ENCODE results near the gene RSPH9.

Gene RSPH9

GRCh38 chr6:43670623-43670986 lies 25.8 kb downstream of the RSPH9 start:
- H3K9me3 ChIP-seq (ENCODE audit: control insufficient read depth, low read length) = no peaks in the 10 kb centered on the region
- no peak overlapping the region for H2BK15ac ChIP-seq (ENCODE audit: low read depth, poor library complexity, severe bottlenecking)
- no peak overlapping the region for H3K4ac ChIP-seq (ENCODE audit: low read depth in 1 of 2, low read length in 2 of 2)
- H2BK120ac ChIP-seq (ENCODE audit: low read depth, low read length) = no peak overlapping the region
- no peak for DNase-seq
- no peaks in the 10 kb centered on the region for H3K79me1 ChIP-seq (replicated peaks; ENCODE audit: low read length, poor library complexity, severe bottlenecking)
- no peak overlapping the region for H4K8ac ChIP-seq (ENCODE audit: low read length)
- no peak overlapping the region for H3K4me2 ChIP-seq (ENCODE audit: low read length, poor library complexity, severe bottlenecking)
- H2AFZ ChIP-seq (ENCODE audit: low read depth, low read length) = no peak overlapping the region
- H4K91ac ChIP-seq (ENCODE audit: low read length) = no peak overlapping the region
- H3K9ac ChIP-seq (ENCODE audit: low read length) = no peak overlapping the region
- no peak overlapping the region for H2BK12ac ChIP-seq (ENCODE audit: low read length in 2 of 2)
- no peak overlapping the region for H3K18ac ChIP-seq (ENCODE audit: low read depth in 1 of 2, low read length in 2 of 2)
- H3K27ac ChIP-seq (ENCODE audit: low read length, poor library complexity, severe bottlenecking) = no peak overlapping the region
- no peak overlapping the region for H2BK5ac ChIP-seq (ENCODE audit: low read depth, low read length, poor library complexity, severe bottlenecking)
- peaks cover 44 to 54% of the 10 kb centered on the region in 2 experiments for H3K36me3 ChIP-seq (ENCODE audit: control insufficient read depth in 1 of 2, insufficient read depth in 2 of 2, low read depth in 1 of 2, low read length in 2 of 2)
- 98% methylated on average over 6 of the region's 6 CpGs for WGBS
- H3K4me3 ChIP-seq (ENCODE audit: insufficient read depth in 1 of 2, low read depth in 1 of 2, low read length in 2 of 2) = no peak overlapping the region
- peaks cover 16% of the 10 kb centered on the region for H3K4me1 ChIP-seq (ENCODE audit: control insufficient read depth, insufficient read depth, low read depth, low read length)
- H2AK5ac ChIP-seq (ENCODE audit: low read length, severe bottlenecking) = no peak overlapping the region
- no peak overlapping the region for H3K23ac ChIP-seq (ENCODE audit: low read length in 2 of 2)
- H3K27me3 ChIP-seq (ENCODE audit: control insufficient read depth in 1 of 2, insufficient read depth in 1 of 2, low read length in 2 of 2) = peaks cover 2 to 5% of the 10 kb centered on the region in 2 experiments
- H3K14ac ChIP-seq (ENCODE audit: low read length in 2 of 2) = no peak overlapping the region

GRCh38 chr6:43671011-43671800 lies 26.4 kb downstream of the RSPH9 start:
- no peak overlapping the region for H3K23ac ChIP-seq (ENCODE audit: low read length in 2 of 2)
- no peak overlapping the region for H3K14ac ChIP-seq (ENCODE audit: low read length in 2 of 2)
- H2BK15ac ChIP-seq (ENCODE audit: low read depth, poor library complexity, severe bottlenecking) = no peak overlapping the region
- no peak overlapping the region for H4K91ac ChIP-seq (ENCODE audit: low read length)
- WGBS = 89% methylated on average over 8 of the region's 8 CpGs
- H2BK12ac ChIP-seq (ENCODE audit: low read length in 2 of 2) = no peak overlapping the region
- H3K9ac ChIP-seq (ENCODE audit: low read length) = no peak overlapping the region
- H2BK120ac ChIP-seq (ENCODE audit: low read depth, low read length) = no peak overlapping the region
- H3K4me2 ChIP-seq (ENCODE audit: low read length, poor library complexity, severe bottlenecking) = no peak overlapping the region
- no peak overlapping the region for H2AFZ ChIP-seq (ENCODE audit: low read depth, low read length)
- H3K18ac ChIP-seq (ENCODE audit: low read depth in 1 of 2, low read length in 2 of 2) = no peak overlapping the region
- H3K36me3 ChIP-seq (ENCODE audit: control insufficient read depth in 1 of 2, insufficient read depth in 2 of 2, low read depth in 1 of 2, low read length in 2 of 2) = peaks cover 50 to 57% of the 10 kb centered on the region in 2 experiments
- H4K8ac ChIP-seq (ENCODE audit: low read length) = no peak overlapping the region
- H2AK5ac ChIP-seq (ENCODE audit: low read length, severe bottlenecking) = no peak overlapping the region
- no peak overlapping the region for H3K4me3 ChIP-seq (ENCODE audit: insufficient read depth in 1 of 2, low read depth in 1 of 2, low read length in 2 of 2)
- H3K9me3 ChIP-seq (ENCODE audit: control insufficient read depth, low read length) = no peaks in the 10 kb centered on the region
- no peak overlapping the region for H2BK5ac ChIP-seq (ENCODE audit: low read depth, low read length, poor library complexity, severe bottlenecking)
- H3K4ac ChIP-seq (ENCODE audit: low read depth in 1 of 2, low read length in 2 of 2) = no peak overlapping the region
- peaks cover 2% of the 10 kb centered on the region in 2 experiments for H3K27me3 ChIP-seq (ENCODE audit: control insufficient read depth in 1 of 2, insufficient read depth in 1 of 2, low read length in 2 of 2)
- H3K79me1 ChIP-seq (replicated peaks; ENCODE audit: low read length, poor library complexity, severe bottlenecking) = peaks cover under 1% of the 10 kb centered on the region
- no peak for DNase-seq
- no peak overlapping the region for H3K27ac ChIP-seq (ENCODE audit: low read length, poor library complexity, severe bottlenecking)
- peaks cover 16% of the 10 kb centered on the region for H3K4me1 ChIP-seq (ENCODE audit: control insufficient read depth, insufficient read depth, low read depth, low read length)

GRCh38 chr6:43671801-43672690 lies 27.2 kb downstream of the RSPH9 start:
- H3K9me3 ChIP-seq (ENCODE audit: control insufficient read depth, low read length) = no peaks in the 10 kb centered on the region
- H3K27ac ChIP-seq (ENCODE audit: low read length, poor library complexity, severe bottlenecking) = no peak overlapping the region
- H3K4me2 ChIP-seq (ENCODE audit: low read length, poor library complexity, severe bottlenecking) = no peak overlapping the region
- H2BK15ac ChIP-seq (ENCODE audit: low read depth, poor library complexity, severe bottlenecking) = no peak overlapping the region
- H3K14ac ChIP-seq (ENCODE audit: low read length in 2 of 2) = no peak overlapping the region
- H2AFZ ChIP-seq (ENCODE audit: low read depth, low read length) = no peak overlapping the region
- no peak overlapping the region for H3K4me3 ChIP-seq (ENCODE audit: insufficient read depth in 1 of 2, low read depth in 1 of 2, low read length in 2 of 2)
- H2BK5ac ChIP-seq (ENCODE audit: low read depth, low read length, poor library complexity, severe bottlenecking) = no peak overlapping the region
- H3K79me1 ChIP-seq (replicated peaks; ENCODE audit: low read length, poor library complexity, severe bottlenecking) = peaks cover 8% of the 10 kb centered on the region
- WGBS = 95% methylated on average over 14 of the region's 16 CpGs
- H3K4me1 ChIP-seq (ENCODE audit: control insufficient read depth, insufficient read depth, low read depth, low read length) = peaks cover 16% of the 10 kb centered on the region
- peak overlapping the region; percentile 8 for H3K9ac ChIP-seq (ENCODE audit: low read length)
- no peaks in the 10 kb centered on the region for H3K27me3 ChIP-seq (ENCODE audit: control insufficient read depth in 1 of 2, insufficient read depth in 1 of 2, low read length in 2 of 2)
- H3K36me3 ChIP-seq (ENCODE audit: control insufficient read depth in 1 of 2, insufficient read depth in 2 of 2, low read depth in 1 of 2, low read length in 2 of 2) = peaks cover 59 to 65% of the 10 kb centered on the region in 2 experiments
- H2BK12ac ChIP-seq (ENCODE audit: low read length in 2 of 2) = no peak overlapping the region
- no peak overlapping the region for H3K18ac ChIP-seq (ENCODE audit: low read depth in 1 of 2, low read length in 2 of 2)
- no peak overlapping the region for H4K91ac ChIP-seq (ENCODE audit: low read length)
- no peak overlapping the region for H2AK5ac ChIP-seq (ENCODE audit: low read length, severe bottlenecking)
- H3K23ac ChIP-seq (ENCODE audit: low read length in 2 of 2) = no peak overlapping the region
- no peak overlapping the region for H2BK120ac ChIP-seq (ENCODE audit: low read depth, low read length)
- no peak overlapping the region for H4K8ac ChIP-seq (ENCODE audit: low read length)
- no peak for DNase-seq
- H3K4ac ChIP-seq (ENCODE audit: low read depth in 1 of 2, low read length in 2 of 2) = no peak overlapping the region

GRCh38 chr6:43673444-43674084 lies 28.7 kb downstream of the RSPH9 start:
- Histone ChIP-seq H3K4me1 (ENCODE audit: control insufficient read depth, insufficient read depth, low read depth, low read length) (peaks cover 2% of the 10 kb centered on the region), H2AK5ac (ENCODE audit: low read length, severe bottlenecking) (no peak overlapping the region), H2BK12ac (ENCODE audit: low read length in 2 of 2) (no peak overlapping the region), H3K18ac (ENCODE audit: low read depth in 1 of 2, low read length in 2 of 2) (no peak overlapping the region), H4K8ac (ENCODE audit: low read length) (no peak overlapping the region), H3K79me1 (replicated peaks; ENCODE audit: low read length, poor library complexity, severe bottlenecking) (peaks cover 17% of the 10 kb centered on the region), H2BK15ac (ENCODE audit: low read depth, poor library complexity, severe bottlenecking) (no peak overlapping the region), H3K9ac (ENCODE audit: low read length) (no peak overlapping the region), H2BK120ac (ENCODE audit: low read depth, low read length) (no peak overlapping the region), H2BK5ac (ENCODE audit: low read depth, low read length, poor library complexity, severe bottlenecking) (no peak overlapping the region), H3K4ac (ENCODE audit: low read depth in 1 of 2, low read length in 2 of 2) (no peak overlapping the region), H3K4me2 (ENCODE audit: low read length, poor library complexity, severe bottlenecking) (no peak overlapping the region), H3K36me3 (ENCODE audit: control insufficient read depth in 1 of 2, insufficient read depth in 2 of 2, low read depth in 1 of 2, low read length in 2 of 2) (peaks cover 74 to 78% of the 10 kb centered on the region in 2 experiments), H4K91ac (ENCODE audit: low read length) (no peak overlapping the region), H3K23ac (ENCODE audit: low read length in 2 of 2) (no peak overlapping the region), H3K4me3 (ENCODE audit: insufficient read depth in 1 of 2, low read depth in 1 of 2, low read length in 2 of 2) (no peak overlapping the region), H3K27me3 (ENCODE audit: control insufficient read depth in 1 of 2, insufficient read depth in 1 of 2, low read length in 2 of 2) (no peaks in the 10 kb centered on the region), H3K9me3 (ENCODE audit: control insufficient read depth, low read length) (no peaks in the 10 kb centered on the region), H3K27ac (ENCODE audit: low read length, poor library complexity, severe bottlenecking) (no peak overlapping the region), H2AFZ (ENCODE audit: low read depth, low read length) (no peak overlapping the region), H3K14ac (ENCODE audit: low read length in 2 of 2) (no peak overlapping the region)
- no peak for DNase-seq
- 94% methylated on average over 15 of the region's 15 CpGs for WGBS

All from mesenchymal stem cell (in vitro differentiated cells and primary cell).